Activated CD4-positive, alpha-beta T cell treated with anti-CD3 and anti-CD28 coated beads for 48 hours (primary cell): ENCODE measurements around the gene VCX3B.
"Not testable (repeated sequence)": the region's sequence is repeated elsewhere in the genome, so short reads cannot be mapped to it uniquely, and the experiment has no call there.

Source experiments
- DNase-seq: peaks from one replicate; pipeline ENCODE4 v3.0.0-alpha.2; 2020

Gene VCX3B

GRCh38 chrX:8464530-8464929 lies at the start of gene VCX3B:
Gene VCX3B, plus strand, starts transcription at chrX:8464830. Its CDS starts 621 bp downstream, at chrX:8465451.
- DNase-seq = not testable (repeated sequence)

- no peak for DNase-seq
Measured at GRCh38 chrX:8418301-8418700, 46.3 kb upstream of the VCX3B start.

GRCh38 chrX:8424912-8425311 lies 39.7 kb upstream of the VCX3B start:
- DNase-seq = no peak

GRCh38 chrX:8429692-8430249 lies 34.9 kb upstream of the VCX3B start:
- no peak for DNase-seq

- DNase-seq = no peak
Measured at GRCh38 chrX:8430444-8430843, 34.2 kb upstream of the VCX3B start.

GRCh38 chrX:8432396-8432795 lies 32.2 kb upstream of the VCX3B start:
- no peak for DNase-seq

GRCh38 chrX:8433109-8434062 lies 31.2 kb upstream of the VCX3B start:
- no peak for DNase-seq

GRCh38 chrX:8447368-8447767 lies 17.3 kb upstream of the VCX3B start:
- DNase-seq = no peak

GRCh38 chrX:8452343-8452742 lies 12.3 kb upstream of the VCX3B start:
- not testable (repeated sequence) for DNase-seq

- no peak for DNase-seq
Measured at GRCh38 chrX:8453611-8454010, 11.0 kb upstream of the VCX3B start.

GRCh38 chrX:8455557-8455956 lies 9.1 kb upstream of the VCX3B start:
- DNase-seq = no peak

GRCh38 chrX:8462488-8462887 lies 2.1 kb upstream of the VCX3B start:
- no peak for DNase-seq

GRCh38 chrX:8484360-8484949 lies 19.8 kb downstream of the VCX3B start:
- no peak for DNase-seq

- DNase-seq = not testable (repeated sequence)
Measured at GRCh38 chrX:8495036-8495435, 30.4 kb downstream of the VCX3B start.

GRCh38 chrX:8500203-8500602 lies 35.6 kb downstream of the VCX3B start:
- no peak for DNase-seq

- DNase-seq = not testable (repeated sequence)
Measured at GRCh38 chrX:8502101-8502500, 37.5 kb downstream of the VCX3B start.

- no peak for DNase-seq
Measured at GRCh38 chrX:8504451-8504850, 39.8 kb downstream of the VCX3B start.
